Measurements from ENCODE around the gene MEPCE. TPM values are rescaled to one million over a fixed set of nuclear protein-coding genes. Genes with fewer than 3 reads are reported as not detected.

The MEPCE gene
- total RNA-seq, 1 donor from 2014 or later = 41.1 TPM

GRCh38 chr7:100406767-100407166 is 22.9 kb upstream of the MEPCE start:
- DNase-seq (ENCODE audit: extremely low read depth, low read depth, low spot score) = no peak

GRCh38 chr7:100407285-100408180 is 22.1 kb upstream of the MEPCE start:
- peak; percentile 22 for DNase-seq (ENCODE audit: extremely low read depth, low read depth, low spot score)

- no peak for DNase-seq (ENCODE audit: extremely low read depth, low read depth, low spot score)
Observed at GRCh38 chr7:100411101-100411500, 18.5 kb upstream of the MEPCE start.

GRCh38 chr7:100413346-100413745 is 16.3 kb upstream of the MEPCE start:
- DNase-seq (ENCODE audit: extremely low read depth, low read depth, low spot score) = no peak

- no peak for DNase-seq (ENCODE audit: extremely low read depth, low read depth, low spot score)
Observed at GRCh38 chr7:100413889-100414288, 15.7 kb upstream of the MEPCE start.

GRCh38 chr7:100415448-100415847 is 14.2 kb upstream of the MEPCE start:
- no peak for DNase-seq (ENCODE audit: extremely low read depth, low read depth, low spot score)

- no peak for DNase-seq (ENCODE audit: extremely low read depth, low read depth, low spot score)
Observed at GRCh38 chr7:100418930-100419659, 10.5 kb upstream of the MEPCE start.

GRCh38 chr7:100419660-100420226 is 9.9 kb upstream of the MEPCE start:
- DNase-seq (ENCODE audit: extremely low read depth, low read depth, low spot score) = no peak

- DNase-seq (ENCODE audit: extremely low read depth, low read depth, low spot score) = no peak
Observed at GRCh38 chr7:100423315-100423714, 6.3 kb upstream of the MEPCE start.

- DNase-seq (ENCODE audit: extremely low read depth, low read depth, low spot score) = no peak
Observed at GRCh38 chr7:100425347-100425746, 4.3 kb upstream of the MEPCE start.

- DNase-seq (ENCODE audit: extremely low read depth, low read depth, low spot score) = no peak
Observed at GRCh38 chr7:100426516-100426915, 3.1 kb upstream of the MEPCE start.

- no peak for DNase-seq (ENCODE audit: extremely low read depth, low read depth, low spot score)
Observed at GRCh38 chr7:100427762-100428198, 1.9 kb upstream of the MEPCE start.

- DNase-seq (ENCODE audit: extremely low read depth, low read depth, low spot score) = peak; percentile 87
Observed at GRCh38 chr7:100428199-100428966, 1.2 kb upstream of the MEPCE start, which contains the start of gene ZCWPW1. Gene ZCWPW1, minus strand, starts transcription at chr7:100428703. Its CDS starts 8,054 bp downstream, at chr7:100420649.

- peak; percentile 97 for DNase-seq (ENCODE audit: extremely low read depth, low read depth, low spot score)
Observed at GRCh38 chr7:100428967-100429636, 529 bp upstream of the MEPCE start.

GRCh38 chr7:100430493-100431285 is 1.1 kb downstream of the MEPCE start:
- no peak for DNase-seq (ENCODE audit: extremely low read depth, low read depth, low spot score)

GRCh38 chr7:100431286-100431735 is 1.7 kb downstream of the MEPCE start:
- no peak for DNase-seq (ENCODE audit: extremely low read depth, low read depth, low spot score)

- no peak for DNase-seq (ENCODE audit: extremely low read depth, low read depth, low spot score)
Observed at GRCh38 chr7:100432053-100432452, 2.4 kb downstream of the MEPCE start.

GRCh38 chr7:100432621-100433275 is 3.1 kb downstream of the MEPCE start:
- no peak for DNase-seq (ENCODE audit: extremely low read depth, low read depth, low spot score)

- no peak for DNase-seq (ENCODE audit: extremely low read depth, low read depth, low spot score)
Observed at GRCh38 chr7:100433276-100433591, 3.6 kb downstream of the MEPCE start.

Measured in glomerular endothelial cell (primary cell).